K562 (cell line): ENCODE measurements around the gene TENM3. TPM values are rescaled to one million over a fixed set of nuclear protein-coding genes. Genes with fewer than 3 reads are reported as not detected.

Experiments
- ATAC-seq: fragments of 200-7000 bp; cut with Tn5 transposase; 3 replicates; pipeline ENCODE4 v1.9.1; 2020; ENCODE audit warnings: moderate library complexity
- BruUV-seq: library from RNA; stranded (reverse); fragments of 400-500 nt; replicated peaks from 2 replicates; lab custom pipeline; 2021; lab: Mats Ljungman, UMichigan
- CTCF ChIA-PET: fragments of 300-600 bp; formaldehyde crosslinking; extraction: SDS; loops from one replicate; lab custom pipeline; 2021; ENCODE audit warnings: low intra/inter-chr PET ratio; lab: Yijun Ruan, JAX
- POLR2A ChIA-PET: fragments of 300-600, 350-650 bp; sonication (Branson Sonifier 250); formaldehyde crosslinking; extraction: SDS; loops from one replicate; lab custom pipeline; 2021; ENCODE audit warnings: antibody characterized with exemption, inconsistent platforms; lab: Yijun Ruan, JAX
- DNase-seq, 4 experiments: peaks; one replicate each; pipeline versions ENCODE4 v3.0.0 to v3.0.0-alpha.2; 2011 to 2018; ENCODE audit warnings: low spot score in 3 of 4, mixed read lengths in 3 of 4; ENCODE audit errors: extremely low read depth in 1 of 4
- FAIRE-seq: peaks from 2 replicates; lab custom pipeline; 2011; peaks lifted over from hg19 to GRCh38; lab: Jason Lieb, UNC
- H2AFZ ChIP-seq: 2 replicates; pipeline ENCODE4 v1.6.0; 2011; ENCODE audit warnings: low read depth, low read length, control low read depth, inconsistent platforms
- H3K27ac ChIP-seq: fragments of 200-600 bp; 3 replicates; pipeline ENCODE4 v1.8.0; 2011; ENCODE audit warnings: low read depth, mild to moderate bottlenecking, control low read depth, inconsistent platforms, low read length, moderate library complexity, mixed read lengths; ENCODE audit errors: extremely low read depth
- H3K27me3 ChIP-seq, 2 experiments: fragments of 300-600 bp in 1 of 2; 2 replicates in 1 of 2; 3 replicates in 1 of 2; pipeline versions ENCODE4 v1.6.0 to v1.8.0; 2011; ENCODE audit warnings: inconsistent platforms in 2 of 2, low read length in 2 of 2, mild to moderate bottlenecking in 1 of 2, mixed read lengths in 1 of 2, moderate library complexity in 1 of 2; ENCODE audit not compliant: control insufficient read depth in 2 of 2, insufficient read depth in 2 of 2
- H3K36me3 ChIP-seq: fragments of 300-600 bp; 3 replicates; pipeline ENCODE4 v1.8.0; 2011; ENCODE audit warnings: mild to moderate bottlenecking, low read length, inconsistent platforms; ENCODE audit not compliant: control insufficient read depth, insufficient read depth
- H3K4me1 ChIP-seq, 2 experiments: fragments of 200-600 bp in 1 of 2; replicated peaks in 1 of 2; 2 replicates in 1 of 2; 3 replicates in 1 of 2; pipeline versions ENCODE4 v1.5.1 to v1.8.0; 2011; ENCODE audit warnings: inconsistent platforms in 2 of 2, low read length in 2 of 2, mild to moderate bottlenecking in 1 of 2, mixed read lengths in 1 of 2, moderate library complexity in 1 of 2; ENCODE audit not compliant: control insufficient read depth in 2 of 2, insufficient read depth in 2 of 2
- H3K4me2 ChIP-seq: 2 replicates; pipeline ENCODE4 v1.6.1; 2011; ENCODE audit warnings: low read length, control low read depth, inconsistent platforms, mixed read lengths; ENCODE audit not compliant: insufficient read depth
- H3K4me3 ChIP-seq: fragments of 200-600 bp; sonication (generic), shearing (Covaris generic); 2 replicates; pipeline ENCODE4 v1.5.1; 2016; ENCODE audit warnings: control low read depth, inconsistent platforms
- H3K79me2 ChIP-seq: fragments of 200-600 bp; 3 replicates; pipeline ENCODE4 v1.8.0; 2011; ENCODE audit warnings: low read length, inconsistent platforms; ENCODE audit not compliant: control insufficient read depth, insufficient read depth
- H3K9ac ChIP-seq, 2 experiments: 2 replicates each; pipeline versions ENCODE4 v1.6.0 to v1.6.1; 2011; ENCODE audit warnings: low read depth in 2 of 2, low read length in 2 of 2, control low read depth in 1 of 2, inconsistent platforms in 1 of 2, mild to moderate bottlenecking in 1 of 2, mixed read lengths in 1 of 2; ENCODE audit not compliant: insufficient read depth in 1 of 2
- H3K9me1 ChIP-seq: one replicate; pipeline ENCODE4 v1.6.0; 2011; ENCODE audit warnings: inconsistent platforms, mild to moderate bottlenecking, low read length, moderate library complexity; ENCODE audit not compliant: control insufficient read depth, insufficient read depth
- H3K9me3 ChIP-seq: replicated peaks from 2 replicates; pipeline ENCODE4 v1.5.1; 2011; ENCODE audit warnings: low read depth, low read length, inconsistent platforms; ENCODE audit not compliant: control insufficient read depth, insufficient read depth
- H4K20me1 ChIP-seq: replicated peaks from 2 replicates; pipeline ENCODE4 v1.6.1; 2011; ENCODE audit warnings: low read length, inconsistent platforms, mixed read lengths; ENCODE audit not compliant: control insufficient read depth, insufficient read depth
- CTBP1 ChIP-seq: fragments of 450-650 bp; IDR thresholded peaks from 2 replicates; pipeline ENCODE4 v1.6.1; 2016; ENCODE audit warnings: borderline replicate concordance
- FOXM1 ChIP-seq, 2 experiments: fragments of 450-650 bp in 1 of 2; sonication (generic) in 1 of 2; formaldehyde crosslinking in 1 of 2; IDR thresholded peaks; 2 replicates each; pipeline versions ENCODE4 v1.6.1 to v1.9.0; 2017 to 2022; ENCODE audit warnings: low read depth in 2 of 2, mild to moderate bottlenecking in 2 of 2, missing genetic modification reagents in 1 of 2, moderate library complexity in 1 of 2
- GABPA ChIP-seq: fragments of 200-800 bp; sonication (Bioruptor generic); conservative IDR thresholded peaks from 2 replicates; pipeline ENCODE4 v1.6.1; 2016; ENCODE audit warnings: low read depth, missing genetic modification characterization, missing compliant biosample characterization
- NFXL1 ChIP-seq: fragments of 450-650 bp; formaldehyde crosslinking; IDR thresholded peaks from 2 replicates; pipeline ENCODE4 v1.4.0; 2021; ENCODE audit warnings: mild to moderate bottlenecking
- NFYB ChIP-seq: IDR thresholded peaks from 2 replicates; pipeline ENCODE4 v1.6.1; 2011; ENCODE audit warnings: mild to moderate bottlenecking, moderate library complexity; ENCODE audit not compliant: insufficient read length; ENCODE audit errors: extremely low read depth
- ZFX ChIP-seq: sonication (generic); formaldehyde crosslinking; IDR thresholded peaks from 2 replicates; pipeline ENCODE4 v1.8.0; 2022; ENCODE audit warnings: mild to moderate bottlenecking, missing genetic modification reagents, moderate library complexity
- WGBS: fragments of 100-300 bp; shearing (Covaris generic); methylation state at CpG from one replicate; pipeline ENCODE4 v1.1.6; 2016; ENCODE audit warnings: low coverage, mixed read lengths; ENCODE audit not compliant: insufficient coverage; ENCODE audit errors: missing lambda C conversion rate; 5-methylcytosine and 5-hydroxymethylcytosine counted together
- in situ Hi-C: fragments of 300-500 bp; cut with MboI; formaldehyde crosslinking; loops from 4 replicates; pipeline ENCODE4 v1.15.0; 2018; ENCODE audit warnings: inconsistent platforms, mixed read lengths
- intact Hi-C: fragments of 100-400 bp; cut with micrococcal nuclease; formaldehyde crosslinking; loops from 2 replicates; pipeline ENCODE4 v1.14.2; 2022
- polyA plus RNA-seq, 8 experiments: library from polyadenylated mRNA; depleted of rRNA in 4 of 8; stranded (reverse) in 5 of 8; unstranded in 3 of 8; fragments of >200 nt; fragmentation: Nextera tagmentation in 2 of 8; fragmentation: Illumina TruSeq in 1 of 8; extraction: Ambion mirVana in 2 of 8; extraction: Trizol in 1 of 8; gene quantifications; 2 replicates each; pipeline versions ENCODE4 v1.2.1 to v1.2.3, GENCODE V29; 2011 to 2014; ENCODE audit warnings: inconsistent platforms in 1 of 8, missing spikeins in 1 of 8
- total RNA-seq, 7 experiments: library from RNA; depleted of rRNA in 6 of 7; stranded (reverse); fragments of >200 nt in 6 of 7; fragmentation: Illumina TruSeq in 2 of 7; extraction: Trizol in 2 of 7; gene quantifications; 2 replicates each; pipeline versions ENCODE4 v1.2.1 to v1.2.3, GENCODE V29; 2011 to 2021; ENCODE audit warnings: low replicate concordance in 1 of 7
- TF ChIP-seq, protein P1 (sequence below): fragments of 450-650 bp; IDR thresholded peaks from 2 replicates; pipeline ENCODE4 v1.6.1; 2018; ENCODE audit warnings: mild to moderate bottlenecking, low read depth; ENCODE audit not compliant: partially characterized antibody

The TENM3 gene
- total and polyA plus RNA-seq, 9 of the 15 experiments (the other 6 are each of a cell fraction or from before 2014, with no cell fraction given): 0.01 to 0.02 TPM; not detected in 7

DNA sequence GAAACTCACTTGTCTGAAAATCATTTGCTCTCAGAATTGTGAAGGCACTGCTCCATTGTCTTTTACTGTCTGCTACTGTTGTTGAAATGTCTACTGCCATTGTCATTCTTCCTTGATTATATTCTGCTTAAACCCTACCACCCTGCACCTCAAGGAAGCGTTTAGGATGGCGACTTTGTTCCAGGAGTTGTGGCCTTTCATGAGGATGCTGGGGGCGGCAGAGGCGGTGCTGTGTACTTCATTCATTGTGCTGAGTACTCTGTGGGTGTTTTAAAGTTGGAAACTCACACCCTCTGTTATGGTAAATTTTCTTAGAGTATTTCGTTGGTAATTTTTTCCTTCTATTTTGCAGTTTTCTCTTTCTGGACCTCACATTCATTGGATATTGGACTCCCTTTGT lies 258.9 kb downstream of the TENM3 start:
- H3K4me3 ChIP-seq: no peak overlapping the region
- no peaks in the 10 kb centered on the region for H3K27me3 ChIP-seq
- H3K79me2 ChIP-seq: no peaks in the 10 kb centered on the region
- no peak for ATAC-seq
- H3K4me1 ChIP-seq: no peaks in the 10 kb centered on the region
- intact Hi-C loops (no loop called here), in situ Hi-C loops (no loop called here)
- no peaks in the 10 kb centered on the region for H3K36me3 ChIP-seq
- POLR2A ChIA-PET: no interaction called here
- no peak overlapping the region for H3K9ac ChIP-seq
- no peak overlapping the region for H2AFZ ChIP-seq
- TF ChIP-seq CTBP1 (no peak), NFYB (no peak), ZFX (CRISPR knock-in tag) (no peak), NFXL1 (CRISPR knock-in tag) (no peak), FOXM1 (IDR thresholded peaks at IDR 0.05; ENCODE audit: low read depth) (no peak), FOXM1 (CRISPR knock-in tag; IDR thresholded peaks at IDR 0.05; ENCODE audit: low read depth) (no peak), GABPA (tag) (no peak)
- TF ChIP-seq, protein P1, sequence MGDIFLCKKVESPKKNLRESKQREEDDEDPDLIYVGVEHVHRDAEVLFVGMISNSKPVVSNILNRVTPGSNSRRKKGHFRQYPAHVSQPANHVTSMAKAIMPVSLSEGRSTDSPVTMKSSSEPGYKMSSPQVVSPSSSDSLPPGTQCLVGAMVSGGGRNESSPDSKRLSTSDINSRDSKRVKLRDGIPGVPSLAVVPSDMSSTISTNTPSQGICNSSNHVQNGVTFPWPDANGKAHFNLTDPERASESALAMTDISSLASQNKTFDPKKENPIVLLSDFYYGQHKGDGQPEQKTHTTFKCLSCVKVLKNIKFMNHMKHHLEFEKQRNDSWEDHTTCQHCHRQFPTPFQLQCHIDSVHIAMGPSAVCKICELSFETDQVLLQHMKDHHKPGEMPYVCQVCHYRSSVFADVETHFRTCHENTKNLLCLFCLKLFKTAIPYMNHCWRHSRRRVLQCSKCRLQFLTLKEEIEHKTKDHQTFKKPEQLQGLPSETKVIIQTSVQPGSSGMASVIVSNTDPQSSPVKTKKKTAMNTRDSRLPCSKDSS: no peak
- no peaks in the 10 kb centered on the region for H3K9me3 ChIP-seq
- no peaks in the 10 kb centered on the region for H3K9me1 ChIP-seq
- 0% methylated on average over 5 of the region's 5 CpGs for WGBS
- H3K4me2 ChIP-seq: no peak overlapping the region
- no peak overlapping the region for H3K27ac ChIP-seq
- no TSS peak for BruUV-seq
- H4K20me1 ChIP-seq: no peaks in the 10 kb centered on the region
- CTCF ChIA-PET: no interaction called here
- no peak for FAIRE-seq
- DNase-seq: no peak
